ENCODE results near the gene NABP1.
A peak's percentile ranks its signal among the peaks of the same experiment; 100 is the strongest.

NABP1 gene

GRCh38 chr2:191680639-191681038 lies 2.7 kb downstream of the NABP1 start:
- no peak for TF ChIP-seq ZNF70 (CRISPR knock-in tag; IDR thresholded peaks at IDR 0.05)
- no peak for TF ChIP-seq ZFP30 (CRISPR knock-in tag; IDR thresholded peaks at IDR 0.05)
- TF ChIP-seq POU6F1 (CRISPR knock-in tag; IDR thresholded peaks at IDR 0.05; ENCODE audit: borderline replicate concordance, low read depth) = no peak
- TF ChIP-seq ZNF565 (CRISPR knock-in tag; conservative IDR thresholded peaks at IDR 0.05; ENCODE audit: low read depth) = no peak
- TF ChIP-seq ARNTL (CRISPR knock-in tag; IDR thresholded peaks at IDR 0.05; ENCODE audit: borderline replicate concordance, low read depth) = no peak
- no peak for TF ChIP-seq ZFP3 (CRISPR knock-in tag; IDR thresholded peaks at IDR 0.05)
- no peak for TF ChIP-seq ZNF8 (CRISPR knock-in tag; IDR thresholded peaks at IDR 0.05)
- no peak for TF ChIP-seq CSRNP3 (CRISPR knock-in tag; IDR thresholded peaks at IDR 0.05)
- no peak for TF ChIP-seq TOX (CRISPR knock-in tag; IDR thresholded peaks at IDR 0.05; ENCODE audit: borderline replicate concordance)
- no peak for TF ChIP-seq ISL1 (CRISPR knock-in tag; IDR thresholded peaks at IDR 0.05)
- ATAC-seq = no peak

GRCh38 chr2:191682126-191682525 lies 4.2 kb downstream of the NABP1 start:
- no peak for ATAC-seq
- TF ChIP-seq POU6F1 (CRISPR knock-in tag; IDR thresholded peaks at IDR 0.05; ENCODE audit: borderline replicate concordance, low read depth) = no peak
- TF ChIP-seq OSR1 (CRISPR knock-in tag; IDR thresholded peaks at IDR 0.05) = no peak
- no peak for TF ChIP-seq TSHZ2 (CRISPR knock-in tag; IDR thresholded peaks at IDR 0.05)
- TF ChIP-seq ZNF70 (CRISPR knock-in tag; IDR thresholded peaks at IDR 0.05) = no peak
- TF ChIP-seq CSDC2 (CRISPR knock-in tag; IDR thresholded peaks at IDR 0.05) = no peak

GRCh38 chr2:191686066-191686465 lies 8.1 kb downstream of the NABP1 start:
- 0 out of 2 replicates have a peak, but pooled peaks have one; percentile 18 for TF ChIP-seq ISL1 (CRISPR knock-in tag; IDR thresholded peaks at IDR 0.05)
- TF ChIP-seq BACH2 (CRISPR knock-in tag; IDR thresholded peaks at IDR 0.05; ENCODE audit: borderline replicate concordance) = no peak
- no peak for ATAC-seq

- TF ChIP-seq ZNF8 (CRISPR knock-in tag; IDR thresholded peaks at IDR 0.05) = no peak
- no peak for TF ChIP-seq ZFP30 (CRISPR knock-in tag; IDR thresholded peaks at IDR 0.05)
- TF ChIP-seq TCF4 (CRISPR knock-in tag; IDR thresholded peaks at IDR 0.05; ENCODE audit: borderline replicate concordance) = no peak
- ATAC-seq = no peak
Observed at GRCh38 chr2:191686729-191687128, 8.8 kb downstream of the NABP1 start.

- no peak for ATAC-seq
- TF ChIP-seq RARB (CRISPR knock-in tag; IDR thresholded peaks at IDR 0.05) = no peak
- no peak for TF ChIP-seq ZNF70 (CRISPR knock-in tag; IDR thresholded peaks at IDR 0.05)
- TF ChIP-seq ESRRG (CRISPR knock-in tag; IDR thresholded peaks at IDR 0.05) = no peak
- no peak for TF ChIP-seq PPARA (CRISPR knock-in tag; IDR thresholded peaks at IDR 0.05; ENCODE audit: borderline replicate concordance)
Observed at GRCh38 chr2:191687867-191688266, 9.9 kb downstream of the NABP1 start.

Data from SK-N-SH treated with all-trans-retinoic acid at 6 μM for 48 hours (cell line).